ENCODE measurements around the gene AHCTF1.

DNA sequence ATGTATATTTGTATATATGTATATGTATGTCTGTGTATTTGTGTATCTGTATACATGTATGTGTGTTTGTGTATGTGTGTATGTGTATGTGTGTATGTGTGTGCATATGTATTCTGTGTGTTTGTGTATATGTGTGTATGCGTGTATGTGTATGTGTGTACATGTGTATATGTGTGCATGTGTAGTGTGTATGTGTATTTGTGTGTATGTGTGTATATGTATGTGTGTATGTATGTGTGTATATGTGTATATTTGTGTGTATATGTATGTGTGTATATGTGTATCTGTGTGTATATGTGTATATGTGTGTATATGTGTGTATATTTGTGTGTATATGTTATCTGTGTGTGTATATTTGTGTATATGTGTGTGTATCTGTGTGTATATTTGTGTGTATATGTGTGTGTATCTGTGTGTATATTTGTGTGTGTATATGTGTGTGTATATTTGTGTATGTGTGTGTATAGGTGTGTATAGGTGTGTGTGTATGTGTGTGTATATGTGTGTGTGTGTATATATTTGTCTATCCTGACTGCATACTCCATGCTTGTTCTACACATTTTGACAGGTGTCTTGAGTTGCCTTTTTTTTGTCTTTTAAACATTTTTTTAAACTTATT lies 106.1 kb downstream of the AHCTF1 start:
- TF ChIP-seq FOXM1 (IDR thresholded peaks at IDR 0.05; ENCODE audit: borderline replicate concordance, low read depth) (no peak), TAF1 (IDR thresholded peaks at IDR 0.05; ENCODE audit: low read depth) (no peak), YY1 (IDR thresholded peaks at IDR 0.05; ENCODE audit: low read depth) (no peak), CEBPB (IDR thresholded peaks at IDR 0.05) (no peak), ZBTB7A (IDR thresholded peaks at IDR 0.05; ENCODE audit: low read depth) (no peak), NFIC (IDR thresholded peaks at IDR 0.05) (no peak)
- TF ChIP-seq, protein P1, sequence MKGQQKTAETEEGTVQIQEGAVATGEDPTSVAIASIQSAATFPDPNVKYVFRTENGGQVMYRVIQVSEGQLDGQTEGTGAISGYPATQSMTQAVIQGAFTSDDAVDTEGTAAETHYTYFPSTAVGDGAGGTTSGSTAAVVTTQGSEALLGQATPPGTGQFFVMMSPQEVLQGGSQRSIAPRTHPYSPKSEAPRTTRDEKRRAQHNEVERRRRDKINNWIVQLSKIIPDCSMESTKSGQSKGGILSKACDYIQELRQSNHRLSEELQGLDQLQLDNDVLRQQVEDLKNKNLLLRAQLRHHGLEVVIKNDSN (IDR thresholded peaks at IDR 0.05): no peak
- TF ChIP-seq, protein P2, sequence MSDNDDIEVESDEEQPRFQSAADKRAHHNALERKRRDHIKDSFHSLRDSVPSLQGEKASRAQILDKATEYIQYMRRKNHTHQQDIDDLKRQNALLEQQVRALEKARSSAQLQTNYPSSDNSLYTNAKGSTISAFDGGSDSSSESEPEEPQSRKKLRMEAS (IDR thresholded peaks at IDR 0.05): no peak
- TF ChIP-seq, protein P3, sequence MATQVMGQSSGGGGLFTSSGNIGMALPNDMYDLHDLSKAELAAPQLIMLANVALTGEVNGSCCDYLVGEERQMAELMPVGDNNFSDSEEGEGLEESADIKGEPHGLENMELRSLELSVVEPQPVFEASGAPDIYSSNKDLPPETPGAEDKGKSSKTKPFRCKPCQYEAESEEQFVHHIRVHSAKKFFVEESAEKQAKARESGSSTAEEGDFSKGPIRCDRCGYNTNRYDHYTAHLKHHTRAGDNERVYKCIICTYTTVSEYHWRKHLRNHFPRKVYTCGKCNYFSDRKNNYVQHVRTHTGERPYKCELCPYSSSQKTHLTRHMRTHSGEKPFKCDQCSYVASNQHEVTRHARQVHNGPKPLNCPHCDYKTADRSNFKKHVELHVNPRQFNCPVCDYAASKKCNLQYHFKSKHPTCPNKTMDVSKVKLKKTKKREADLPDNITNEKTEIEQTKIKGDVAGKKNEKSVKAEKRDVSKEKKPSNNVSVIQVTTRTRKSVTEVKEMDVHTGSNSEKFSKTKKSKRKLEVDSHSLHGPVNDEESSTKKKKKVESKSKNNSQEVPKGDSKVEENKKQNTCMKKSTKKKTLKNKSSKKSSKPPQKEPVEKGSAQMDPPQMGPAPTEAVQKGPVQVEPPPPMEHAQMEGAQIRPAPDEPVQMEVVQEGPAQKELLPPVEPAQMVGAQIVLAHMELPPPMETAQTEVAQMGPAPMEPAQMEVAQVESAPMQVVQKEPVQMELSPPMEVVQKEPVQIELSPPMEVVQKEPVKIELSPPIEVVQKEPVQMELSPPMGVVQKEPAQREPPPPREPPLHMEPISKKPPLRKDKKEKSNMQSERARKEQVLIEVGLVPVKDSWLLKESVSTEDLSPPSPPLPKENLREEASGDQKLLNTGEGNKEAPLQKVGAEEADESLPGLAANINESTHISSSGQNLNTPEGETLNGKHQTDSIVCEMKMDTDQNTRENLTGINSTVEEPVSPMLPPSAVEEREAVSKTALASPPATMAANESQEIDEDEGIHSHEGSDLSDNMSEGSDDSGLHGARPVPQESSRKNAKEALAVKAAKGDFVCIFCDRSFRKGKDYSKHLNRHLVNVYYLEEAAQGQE (IDR thresholded peaks at IDR 0.05; ENCODE audit: low read depth): no peak

Data from Ishikawa (cell line).